RPMI8226 (cell line): Measurements from ENCODE around the gene CSPG4.
"Not testable (repeated sequence)": the region's sequence is repeated elsewhere in the genome, so short reads cannot be mapped to it uniquely, and the experiment has no call there.

Experiments
- DNase-seq: peaks from one replicate; pipeline ENCODE4 v3.0.0-alpha.2; 2015

CSPG4 gene, protein sequence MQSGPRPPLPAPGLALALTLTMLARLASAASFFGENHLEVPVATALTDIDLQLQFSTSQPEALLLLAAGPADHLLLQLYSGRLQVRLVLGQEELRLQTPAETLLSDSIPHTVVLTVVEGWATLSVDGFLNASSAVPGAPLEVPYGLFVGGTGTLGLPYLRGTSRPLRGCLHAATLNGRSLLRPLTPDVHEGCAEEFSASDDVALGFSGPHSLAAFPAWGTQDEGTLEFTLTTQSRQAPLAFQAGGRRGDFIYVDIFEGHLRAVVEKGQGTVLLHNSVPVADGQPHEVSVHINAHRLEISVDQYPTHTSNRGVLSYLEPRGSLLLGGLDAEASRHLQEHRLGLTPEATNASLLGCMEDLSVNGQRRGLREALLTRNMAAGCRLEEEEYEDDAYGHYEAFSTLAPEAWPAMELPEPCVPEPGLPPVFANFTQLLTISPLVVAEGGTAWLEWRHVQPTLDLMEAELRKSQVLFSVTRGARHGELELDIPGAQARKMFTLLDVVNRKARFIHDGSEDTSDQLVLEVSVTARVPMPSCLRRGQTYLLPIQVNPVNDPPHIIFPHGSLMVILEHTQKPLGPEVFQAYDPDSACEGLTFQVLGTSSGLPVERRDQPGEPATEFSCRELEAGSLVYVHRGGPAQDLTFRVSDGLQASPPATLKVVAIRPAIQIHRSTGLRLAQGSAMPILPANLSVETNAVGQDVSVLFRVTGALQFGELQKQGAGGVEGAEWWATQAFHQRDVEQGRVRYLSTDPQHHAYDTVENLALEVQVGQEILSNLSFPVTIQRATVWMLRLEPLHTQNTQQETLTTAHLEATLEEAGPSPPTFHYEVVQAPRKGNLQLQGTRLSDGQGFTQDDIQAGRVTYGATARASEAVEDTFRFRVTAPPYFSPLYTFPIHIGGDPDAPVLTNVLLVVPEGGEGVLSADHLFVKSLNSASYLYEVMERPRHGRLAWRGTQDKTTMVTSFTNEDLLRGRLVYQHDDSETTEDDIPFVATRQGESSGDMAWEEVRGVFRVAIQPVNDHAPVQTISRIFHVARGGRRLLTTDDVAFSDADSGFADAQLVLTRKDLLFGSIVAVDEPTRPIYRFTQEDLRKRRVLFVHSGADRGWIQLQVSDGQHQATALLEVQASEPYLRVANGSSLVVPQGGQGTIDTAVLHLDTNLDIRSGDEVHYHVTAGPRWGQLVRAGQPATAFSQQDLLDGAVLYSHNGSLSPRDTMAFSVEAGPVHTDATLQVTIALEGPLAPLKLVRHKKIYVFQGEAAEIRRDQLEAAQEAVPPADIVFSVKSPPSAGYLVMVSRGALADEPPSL (N-terminal part only)

DNA sequence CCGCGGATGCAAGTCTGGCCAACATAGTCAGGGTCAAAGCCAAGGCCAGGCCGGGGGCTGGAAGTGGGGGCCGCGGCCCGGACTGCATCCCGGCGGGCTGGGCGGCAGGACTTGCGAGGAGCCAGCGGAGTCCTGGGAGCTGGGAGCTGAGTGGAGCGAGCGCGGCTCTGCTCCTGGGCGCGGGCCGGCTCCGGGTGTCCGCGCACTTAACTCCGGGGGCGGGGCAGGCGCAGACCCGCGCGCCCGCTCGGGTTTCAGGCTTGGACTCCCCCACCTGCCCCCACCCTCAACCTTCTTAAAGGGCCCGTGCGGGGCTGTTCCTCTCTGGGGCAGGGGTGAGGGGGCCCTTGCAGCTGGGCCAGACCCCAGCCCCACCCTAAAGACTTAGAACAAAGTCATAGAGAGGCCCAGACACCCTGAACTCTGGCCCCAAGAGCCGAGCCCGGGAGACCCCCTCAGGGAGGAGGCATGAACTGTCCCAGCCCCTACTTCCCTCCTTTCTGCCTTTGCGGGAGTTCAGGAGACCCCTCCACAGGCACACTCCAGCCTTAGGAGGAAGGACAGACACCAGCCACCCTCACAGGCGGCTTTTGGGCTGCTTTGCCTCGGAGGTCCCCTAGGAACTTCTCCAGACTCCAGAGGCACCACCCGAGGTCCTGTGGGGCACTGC lies at the start of gene CSPG4:
TSS of gene CSPG4 (minus strand) at position 181 of the 670 bp plus-strand sequence. CDS start at position 88, 93 bp downstream.
- no peak for DNase-seq

DNA sequence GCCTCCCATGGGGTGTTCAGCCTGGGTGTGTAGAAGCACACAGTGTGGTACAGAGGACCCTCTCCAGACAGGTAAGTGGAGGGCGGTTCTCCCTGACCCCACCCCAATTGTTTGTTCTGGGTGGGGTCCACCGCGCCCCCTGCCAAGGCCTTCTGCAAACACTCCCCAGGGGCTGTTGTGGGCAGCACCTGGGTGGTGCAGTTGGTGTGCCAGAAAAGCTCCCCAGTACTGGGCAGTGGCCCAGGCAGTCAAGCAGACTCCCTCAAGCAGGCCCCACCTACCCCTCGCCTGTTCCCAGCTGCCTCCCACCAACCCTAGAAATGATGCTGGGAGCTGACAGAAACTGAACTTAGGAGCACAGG lies 49.7 kb upstream of the CSPG4 start:
- not testable (repeated sequence) for DNase-seq

DNA sequence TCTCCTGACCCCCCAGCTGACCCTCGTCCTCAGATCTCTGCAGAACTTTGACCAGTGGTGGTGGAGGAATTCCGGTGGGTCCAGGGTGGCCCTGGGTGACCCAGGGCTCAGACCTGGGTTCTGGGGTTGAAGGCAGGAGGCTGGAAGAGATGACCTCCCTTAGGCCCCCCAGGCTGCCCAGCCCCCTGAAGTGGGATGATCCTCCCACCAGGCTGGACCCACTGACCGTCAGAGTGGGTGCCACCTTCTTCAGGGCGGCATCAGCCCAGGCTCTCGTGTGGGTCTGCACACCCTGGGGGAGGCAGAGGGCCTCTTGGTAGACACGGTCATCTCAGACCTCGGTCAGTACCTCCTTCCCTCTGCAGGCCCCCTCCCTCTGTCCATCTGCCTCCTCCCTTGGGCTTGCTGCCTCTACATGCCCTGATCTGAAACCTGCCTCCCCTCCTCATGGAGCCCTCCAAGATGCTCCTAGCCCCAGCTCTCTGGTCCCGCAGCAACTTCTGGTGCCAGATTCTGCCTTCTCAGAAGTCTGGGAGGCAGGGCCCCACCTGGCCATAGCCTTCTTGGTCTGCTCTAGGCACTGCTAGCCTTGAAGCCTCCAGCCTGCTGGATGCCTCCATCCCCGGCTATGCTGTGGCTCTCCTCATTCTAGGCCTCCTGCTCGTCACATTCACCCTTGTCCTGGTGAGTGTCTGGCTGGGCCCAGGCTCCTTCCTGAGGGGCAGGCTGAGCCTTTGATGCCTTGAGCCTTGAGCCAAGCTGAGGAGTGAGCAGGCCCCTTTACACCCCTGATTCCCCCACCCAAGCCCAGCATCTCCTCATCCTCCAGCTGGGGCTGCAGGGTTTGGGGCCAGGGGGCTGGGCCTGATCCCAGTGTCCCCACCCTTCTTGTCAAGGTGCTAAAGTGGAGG lies 49.1 kb upstream of the CSPG4 start:
- DNase-seq = no peak

DNA sequence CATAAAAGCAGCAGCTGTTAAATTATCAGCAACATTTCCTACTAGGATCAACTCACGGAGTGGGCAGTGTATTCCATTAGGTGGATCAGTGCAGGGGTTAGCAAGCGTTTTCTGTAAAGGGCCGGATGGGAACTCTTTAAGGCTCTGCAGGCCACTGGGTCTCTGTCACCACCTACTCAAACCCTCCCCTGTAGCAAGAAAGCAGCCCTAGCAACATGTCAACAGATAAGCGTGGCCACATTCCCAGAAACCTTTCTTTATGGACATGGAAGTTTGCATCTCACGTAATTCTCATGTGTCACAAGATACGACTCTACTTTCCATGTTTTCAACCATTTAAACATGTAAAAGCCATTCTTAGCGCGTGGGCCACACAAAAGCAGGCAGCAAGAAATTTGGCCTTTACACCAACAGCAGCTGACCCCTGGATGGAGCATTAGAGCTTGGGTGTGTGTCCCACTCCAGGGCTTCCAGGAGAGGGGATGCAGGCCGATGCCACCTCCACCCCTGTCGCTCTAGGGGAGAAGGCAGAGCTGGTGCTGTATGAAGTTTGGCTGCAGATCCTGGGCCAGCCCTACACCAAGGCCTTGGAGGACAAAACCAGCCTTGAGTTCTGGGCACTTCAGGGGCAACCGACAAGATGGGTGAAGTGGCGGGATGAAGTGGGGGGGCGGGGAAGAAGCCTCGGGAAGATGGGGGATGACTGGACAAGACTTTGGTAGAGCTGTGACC lies 48.2 kb upstream of the CSPG4 start:
- DNase-seq = no peak

DNA sequence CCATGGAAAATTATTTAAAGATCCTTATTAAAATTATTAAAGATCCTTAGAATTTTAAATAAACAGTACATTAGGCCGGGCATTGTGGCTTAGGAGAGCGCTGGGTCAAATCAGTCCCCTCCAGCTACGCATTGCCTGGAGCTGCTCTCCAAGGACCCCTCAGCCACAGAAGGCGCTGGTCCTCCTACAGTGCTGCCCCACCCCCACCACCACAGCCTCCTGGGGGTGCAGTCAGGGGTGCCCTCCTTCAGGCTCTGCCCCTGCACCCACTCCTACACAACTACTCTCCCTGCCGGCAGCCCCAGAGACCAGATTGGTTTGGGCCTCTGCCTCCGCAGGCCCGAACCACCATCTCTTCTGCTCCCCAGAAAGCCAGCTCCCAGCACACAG lies 47.5 kb upstream of the CSPG4 start:
- DNase-seq = not testable (repeated sequence)

DNA sequence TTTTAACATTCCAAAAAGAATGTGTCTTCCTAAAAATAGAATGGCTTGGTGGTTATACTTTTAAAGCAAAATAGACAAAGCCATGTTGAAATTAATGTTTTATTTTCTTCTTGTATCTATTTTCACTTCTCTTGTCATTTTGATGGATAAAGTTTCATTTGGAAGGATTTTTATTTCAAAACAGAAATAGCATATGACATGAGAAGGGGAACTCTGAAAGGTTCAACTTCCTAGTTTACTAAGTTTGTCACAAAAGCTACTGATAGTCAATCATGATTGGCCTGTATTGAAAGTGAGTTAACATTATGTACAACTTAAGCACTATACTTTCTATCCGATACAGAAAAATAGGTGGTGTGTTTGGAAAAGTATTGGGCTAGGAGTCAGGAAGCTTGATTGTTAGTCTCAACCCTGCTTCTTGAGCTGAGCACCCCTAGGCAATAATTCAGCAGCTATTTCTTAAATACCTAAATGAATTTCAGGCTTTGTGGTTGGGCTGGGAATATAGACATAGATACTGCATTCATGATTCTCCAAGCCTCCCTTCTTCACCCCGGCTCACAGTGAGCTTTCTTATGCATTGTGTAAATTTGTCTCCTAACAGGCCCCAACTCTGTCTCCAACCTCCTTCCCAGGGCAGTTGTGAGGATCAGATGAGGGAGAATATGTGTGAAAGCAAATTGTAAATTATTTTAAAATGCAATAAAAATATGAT lies 46.9 kb upstream of the CSPG4 start:
- no peak for DNase-seq

DNA sequence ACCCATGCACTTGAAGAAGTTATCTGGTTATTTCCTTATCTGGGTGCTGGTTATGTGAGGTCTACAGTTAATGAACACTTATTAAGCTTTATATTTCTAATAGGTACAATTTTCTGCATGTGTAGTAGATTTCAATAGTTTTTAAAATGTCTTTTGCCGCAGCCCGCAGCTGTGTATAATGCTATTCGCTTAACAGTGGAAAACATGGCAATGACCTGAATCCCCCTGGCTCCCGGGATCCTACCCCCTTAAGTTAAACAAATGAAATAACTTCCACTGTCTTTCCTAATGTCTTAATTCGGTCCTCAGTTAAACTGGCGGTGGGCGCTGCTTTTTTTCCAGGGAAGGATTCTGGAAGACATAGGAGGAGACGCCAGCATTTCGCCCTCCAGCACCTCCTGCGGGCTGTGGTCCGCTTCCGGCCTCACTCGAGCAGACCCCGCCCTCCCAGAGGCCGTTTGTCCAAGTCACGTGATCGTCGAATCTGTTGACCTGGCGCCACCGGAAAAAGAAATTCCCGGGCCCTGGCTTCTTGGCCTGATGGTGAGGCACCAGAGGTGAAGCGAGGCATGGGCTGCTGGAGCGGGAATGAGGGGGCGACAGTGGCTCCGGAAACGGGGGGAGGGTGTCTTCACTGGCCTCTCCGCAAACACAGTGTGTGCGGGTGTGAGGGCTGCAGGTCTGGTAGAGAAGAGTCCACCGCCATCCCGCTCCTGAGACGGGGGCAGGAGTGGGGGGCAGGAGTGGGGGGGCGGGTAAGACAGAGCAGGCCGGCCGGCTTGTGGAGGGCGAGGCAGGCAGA lies 45.6 kb upstream of the CSPG4 start:
- peak; percentile 93 for DNase-seq

DNA sequence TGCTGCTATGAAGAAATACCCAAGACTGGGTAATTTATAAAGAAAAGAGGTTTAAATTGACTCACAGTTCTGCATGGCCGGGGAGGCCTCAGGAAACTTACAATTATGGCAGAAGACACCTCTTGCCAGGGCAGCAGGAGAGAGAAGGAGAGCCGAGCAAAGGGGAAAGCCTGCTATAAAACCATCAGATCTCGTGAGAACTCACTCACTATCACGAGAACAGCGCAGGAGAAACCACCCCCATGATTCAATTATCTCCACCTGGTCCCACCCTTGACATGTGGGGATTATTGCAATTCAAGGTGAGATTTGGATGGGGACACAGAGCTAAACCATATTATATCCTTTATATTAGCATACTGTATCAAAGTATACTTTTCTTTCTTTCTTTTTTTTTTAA lies 42.2 kb upstream of the CSPG4 start:
- DNase-seq = not testable (repeated sequence)

DNA sequence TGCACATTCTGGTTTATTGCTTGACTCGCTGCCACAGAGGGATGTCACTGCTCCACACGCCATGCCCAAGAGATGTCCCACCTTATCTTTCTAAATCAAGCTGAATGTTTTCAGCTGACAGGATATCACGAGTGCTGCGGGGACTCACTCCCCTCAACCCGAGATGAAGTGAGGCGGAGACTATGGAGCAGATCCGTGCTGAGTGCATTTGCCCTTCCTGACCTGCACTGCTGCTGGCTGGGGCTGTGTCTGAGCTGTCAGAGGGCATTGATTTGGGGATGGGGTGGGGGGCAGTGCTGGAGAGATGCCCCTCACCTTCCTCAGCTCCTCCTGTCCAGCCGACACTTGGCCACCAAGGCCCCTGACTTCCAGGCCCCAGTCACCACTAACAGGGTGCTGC lies 40.5 kb upstream of the CSPG4 start:
- no peak for DNase-seq

DNA sequence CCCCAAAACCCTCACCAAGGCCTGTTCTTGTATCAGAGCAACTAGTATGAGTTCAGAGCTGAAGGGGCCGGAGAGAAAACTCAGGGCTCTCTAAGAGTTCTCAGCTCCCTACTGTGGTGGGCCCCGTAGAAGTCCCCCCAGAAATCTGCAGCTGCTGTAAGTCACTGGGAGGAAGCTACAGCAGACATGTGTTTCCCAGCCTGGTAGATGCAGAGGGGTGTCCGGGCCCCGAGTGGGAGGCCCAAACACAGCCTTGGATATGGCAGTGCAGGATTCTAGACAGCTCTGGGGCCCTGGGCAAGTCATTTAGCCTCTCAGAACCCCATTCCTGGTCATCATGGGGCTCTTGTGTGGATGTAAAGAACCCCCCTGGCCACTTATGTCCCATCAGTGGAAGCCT lies 39.2 kb upstream of the CSPG4 start:
- no peak for DNase-seq

DNA sequence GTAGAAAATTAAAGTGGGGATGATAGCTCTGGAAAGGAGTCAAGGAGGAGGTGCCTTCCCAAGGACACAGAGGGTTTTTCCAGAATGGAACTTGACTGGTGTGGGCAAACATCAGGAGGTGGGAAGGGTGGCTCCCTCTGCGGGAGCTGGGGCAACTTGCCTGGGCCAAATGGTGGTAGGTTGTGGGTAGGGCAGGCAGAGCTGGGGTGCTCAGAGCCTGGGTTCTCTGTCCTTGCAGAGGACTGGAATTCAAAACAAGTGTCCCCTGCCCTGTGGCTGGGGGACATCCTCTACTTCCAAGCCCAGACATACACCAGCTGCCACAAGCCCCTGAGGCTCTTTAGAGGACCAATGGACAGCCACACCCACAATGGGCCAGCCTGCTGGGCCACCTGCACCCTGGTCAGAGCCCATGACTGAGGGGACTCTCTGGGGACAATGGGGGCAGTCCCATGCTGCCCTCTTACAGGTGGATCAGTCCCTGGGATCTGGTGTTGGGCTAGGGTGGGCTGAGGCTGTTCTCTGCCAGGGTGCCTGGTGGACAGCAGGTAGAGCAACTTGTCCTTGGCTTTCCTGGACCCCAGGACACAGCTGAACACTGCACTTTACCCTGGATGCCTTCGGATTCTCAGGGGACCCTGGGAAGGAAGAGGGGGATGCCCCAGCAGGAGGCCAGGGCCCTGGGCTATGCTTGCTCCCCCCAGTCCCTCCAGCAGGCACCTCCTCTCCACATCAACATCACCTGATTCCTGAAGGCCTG lies 38.6 kb upstream of the CSPG4 start:
- no peak for DNase-seq

DNA sequence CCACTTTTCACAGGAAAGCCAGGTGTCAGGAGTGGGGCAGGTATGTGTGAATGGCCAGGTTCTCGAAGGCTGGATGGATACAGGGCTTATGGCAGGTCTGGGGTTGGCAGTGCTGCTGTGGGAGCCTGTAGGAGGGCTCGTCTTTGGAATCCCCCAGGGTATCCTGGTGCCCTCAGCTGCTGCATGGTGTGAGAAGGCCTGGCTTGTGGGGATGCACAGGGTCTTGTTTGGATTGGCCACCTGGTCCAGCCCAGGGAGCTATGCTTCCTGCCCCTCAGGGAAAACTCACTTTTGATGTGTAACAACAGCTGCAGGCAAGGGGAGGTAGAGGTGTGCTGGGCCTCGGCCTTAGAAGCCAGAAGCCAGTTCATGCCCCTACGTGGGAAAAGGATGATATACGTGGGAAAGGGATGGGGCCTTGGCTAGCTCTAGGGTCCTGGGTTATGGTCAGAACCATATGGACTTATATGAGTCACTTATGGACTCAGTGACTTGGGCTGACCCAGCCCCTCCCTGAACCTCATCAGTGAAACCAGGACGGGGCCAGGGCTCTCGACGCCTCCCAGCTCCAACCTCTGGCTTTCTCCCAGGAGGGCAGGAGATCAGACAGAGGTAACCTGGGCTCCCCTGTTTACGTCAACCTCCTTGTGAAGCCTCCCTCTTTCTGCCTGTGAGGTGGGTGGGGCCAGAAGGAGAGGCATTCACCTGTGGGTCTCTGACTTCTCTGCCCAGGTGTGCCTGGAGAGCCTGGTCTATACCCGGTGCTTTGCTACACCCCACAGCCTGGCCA lies 37.8 kb upstream of the CSPG4 start:
- no peak for DNase-seq

DNA sequence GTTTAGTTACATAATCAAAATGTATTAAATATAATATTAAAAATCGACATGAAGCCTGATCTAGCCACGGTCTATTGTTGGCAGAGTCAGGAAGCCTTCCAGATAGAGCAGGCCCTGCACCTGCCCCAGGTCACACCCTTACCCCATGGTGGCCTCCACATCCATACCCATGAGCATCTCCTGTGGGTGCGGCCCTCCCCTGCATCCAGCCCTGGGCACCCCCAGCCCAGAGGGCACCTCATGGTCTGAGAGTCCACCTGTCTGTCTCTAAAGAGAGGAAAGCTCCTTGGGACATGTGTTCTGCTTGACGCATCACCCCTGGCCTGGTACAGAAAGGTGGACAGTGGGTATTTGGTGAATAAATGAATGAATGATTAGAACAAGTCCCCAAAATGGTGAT lies 37.2 kb upstream of the CSPG4 start:
- DNase-seq = no peak

DNA sequence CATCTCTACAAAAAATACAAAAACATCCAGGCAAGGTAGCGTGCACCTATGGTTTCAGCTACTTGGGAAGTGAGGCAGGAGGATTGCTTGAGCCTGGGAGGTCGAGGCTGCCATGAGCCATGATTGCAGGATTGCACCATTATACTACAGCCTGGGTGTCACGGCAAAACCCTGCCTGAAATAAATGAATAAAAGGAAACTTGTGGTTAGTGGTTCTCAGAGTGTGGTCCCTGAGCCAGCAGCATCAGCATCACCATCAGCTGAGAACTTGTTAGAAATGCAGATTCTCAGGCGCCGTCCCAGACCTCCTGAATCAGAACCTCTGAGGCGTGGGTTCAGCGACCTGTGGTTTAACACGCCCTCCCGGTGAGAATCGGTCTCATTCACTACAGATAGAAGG lies 36.2 kb upstream of the CSPG4 start:
- not testable (repeated sequence) for DNase-seq

DNA sequence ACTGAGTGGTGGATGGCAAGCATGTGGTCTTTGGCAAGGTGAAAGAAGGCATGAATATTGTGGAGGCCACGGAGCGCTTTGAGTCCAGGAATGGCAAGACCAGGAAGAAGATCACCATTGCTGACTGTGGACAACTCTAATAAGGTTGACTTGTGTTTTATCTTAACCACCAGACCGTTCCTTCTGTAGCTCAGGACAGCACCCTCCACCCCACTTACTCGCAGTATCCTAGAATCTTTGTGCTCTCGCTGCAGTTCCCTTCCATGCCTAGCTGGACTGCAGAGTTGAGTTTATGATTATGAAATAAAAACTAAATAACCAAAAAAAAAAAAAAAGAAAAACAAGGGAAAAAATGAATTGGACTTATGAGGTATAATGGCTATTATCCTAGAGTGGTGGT lies 34.5 kb upstream of the CSPG4 start:
- DNase-seq = not testable (repeated sequence)

DNA sequence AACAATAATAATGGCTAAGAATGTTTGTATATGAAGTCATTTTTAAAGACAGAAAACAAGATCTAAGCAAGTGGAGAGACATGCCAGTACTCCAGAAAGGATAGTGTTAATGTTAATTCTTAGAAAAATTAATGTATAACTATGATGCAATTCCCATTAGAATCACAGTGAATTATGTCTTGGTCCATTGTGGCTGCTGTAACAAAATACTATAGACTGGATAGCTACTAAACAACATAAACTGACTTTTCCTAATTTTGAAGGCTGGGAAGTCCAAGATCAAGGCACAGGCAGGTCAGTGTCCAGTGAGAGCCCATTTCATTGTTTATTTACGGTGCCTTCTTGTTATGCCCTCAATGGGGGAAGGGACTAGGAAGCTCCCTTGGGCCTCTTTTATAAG lies 32.7 kb upstream of the CSPG4 start:
- no peak for DNase-seq

DNA sequence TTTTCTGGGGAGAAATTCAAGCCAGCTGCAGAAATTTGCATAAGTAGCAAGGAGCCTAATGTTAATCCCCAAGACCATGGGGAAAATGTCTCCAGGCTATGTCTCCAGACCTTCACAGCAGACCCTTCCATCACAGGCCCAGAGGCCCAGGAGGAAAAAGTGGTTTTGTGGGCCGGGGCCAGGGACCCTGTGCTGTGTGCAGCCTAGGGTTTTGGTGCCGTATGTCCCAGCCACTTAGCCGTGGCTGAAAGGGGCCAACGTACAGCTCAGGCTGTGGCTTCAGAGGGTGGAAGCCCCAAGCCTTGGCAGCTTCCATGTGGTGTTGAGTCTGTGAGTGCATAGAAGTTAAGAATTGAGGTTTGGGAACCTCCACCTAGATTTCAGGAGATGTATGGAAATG lies 29.7 kb upstream of the CSPG4 start:
- not testable (repeated sequence) for DNase-seq

DNA sequence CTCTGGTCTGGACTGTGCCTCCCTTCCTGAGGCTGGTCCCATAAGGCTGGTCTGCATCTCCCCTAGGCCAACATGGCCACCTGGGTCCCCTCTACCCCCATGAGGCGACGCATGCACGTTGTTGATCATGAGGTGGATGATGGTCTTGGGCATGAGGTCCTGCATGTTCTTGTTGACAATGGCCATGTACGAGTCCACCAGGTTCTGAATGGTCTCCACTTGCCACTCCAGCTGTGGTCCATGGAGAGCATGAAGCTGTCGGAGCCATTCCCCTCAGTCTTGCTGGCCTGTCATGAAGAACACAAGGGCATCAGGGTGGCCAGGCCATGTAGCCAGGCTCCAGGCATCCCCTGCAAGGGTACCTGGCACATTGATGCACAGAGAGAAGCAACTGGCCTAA lies 27.1 kb upstream of the CSPG4 start:
- no peak for DNase-seq
